ENCODE data around the gene FAM131A. TPM values are rescaled to one million over a fixed set of nuclear protein-coding genes. Genes with fewer than 3 reads are reported as not detected.

Gene FAM131A
- total RNA-seq, 4 donors from 2014 or later: 19.1 to 30.8 (median 25.9) TPM

GRCh38 chr3:184323696-184324095 is 13.7 kb upstream of the FAM131A start:
- TF ChIP-seq CTCF (IDR thresholded peaks at IDR 0.05): no peak
- DNase-seq (ENCODE audit: low spot score) (no peak), ATAC-seq (ENCODE audit: low FRiP score) (no peak)

- DNase-seq (ENCODE audit: low spot score): no peak
- no peak for TF ChIP-seq CTCF (IDR thresholded peaks at IDR 0.05)
- no peak for ATAC-seq (ENCODE audit: low FRiP score)
These were observed 12.1 kb upstream of the FAM131A start for GRCh38 chr3:184325269-184325668.

- DNase-seq (ENCODE audit: low spot score) (no peak), ATAC-seq (ENCODE audit: low FRiP score) (no peak)
- no peak for TF ChIP-seq CTCF (IDR thresholded peaks at IDR 0.05)
These were observed 11.6 kb upstream of the FAM131A start for GRCh38 chr3:184325715-184326369.

GRCh38 chr3:184327171-184327570 is 10.2 kb upstream of the FAM131A start:
- no peak for TF ChIP-seq CTCF (IDR thresholded peaks at IDR 0.05)
- no peak for ATAC-seq (ENCODE audit: low FRiP score)

GRCh38 chr3:184328516-184328915 is 8.9 kb upstream of the FAM131A start:
- ATAC-seq (ENCODE audit: low FRiP score): no peak
- TF ChIP-seq CTCF (IDR thresholded peaks at IDR 0.05): no peak
- DNase-seq (ENCODE audit: low spot score): no peak

More at GRCh38 chr3:184327171-184327570, 10.2 kb upstream of the FAM131A start:
- no peak for DNase-seq (ENCODE audit: low spot score)

- no peak for TF ChIP-seq CTCF (IDR thresholded peaks at IDR 0.05)
- ATAC-seq (ENCODE audit: low FRiP score) (no peak), DNase-seq (ENCODE audit: low spot score) (no peak)
These were observed 4.9 kb upstream of the FAM131A start for GRCh38 chr3:184332370-184333090.

GRCh38 chr3:184333190-184333589 is 4.2 kb upstream of the FAM131A start:
- no peak for ATAC-seq (ENCODE audit: low FRiP score)
- no peak for TF ChIP-seq CTCF (IDR thresholded peaks at IDR 0.05)
- DNase-seq (ENCODE audit: low spot score): no peak

Measured in omental fat pad (tissue), 4 donors.